ENCODE measurements around the gene DUSP16.
"Not testable (repeated sequence)": the region's sequence is repeated elsewhere in the genome, so short reads cannot be mapped to it uniquely, and the experiment has no call there.

Gene DUSP16

DNA sequence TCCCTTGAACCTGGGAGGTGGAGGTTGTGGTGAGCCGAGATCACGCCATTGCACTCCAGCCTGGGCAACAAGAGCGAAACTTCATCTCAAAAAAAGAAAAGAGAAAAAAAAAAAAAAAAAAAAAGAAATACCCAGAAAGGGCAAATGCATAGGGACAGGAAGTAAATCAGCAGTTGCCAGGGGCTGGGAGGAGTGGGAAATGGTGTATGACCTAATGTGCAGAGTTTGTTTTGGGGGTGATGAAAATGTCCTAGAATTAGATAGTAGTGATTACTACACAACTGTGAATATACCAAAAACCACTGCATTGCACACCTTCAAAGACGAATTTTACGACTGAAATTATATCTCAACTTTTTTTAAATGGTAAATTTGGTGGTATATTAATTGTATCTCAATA, 20.4 kb downstream of the DUSP16 start:
- no peak for DNase-seq

DNA sequence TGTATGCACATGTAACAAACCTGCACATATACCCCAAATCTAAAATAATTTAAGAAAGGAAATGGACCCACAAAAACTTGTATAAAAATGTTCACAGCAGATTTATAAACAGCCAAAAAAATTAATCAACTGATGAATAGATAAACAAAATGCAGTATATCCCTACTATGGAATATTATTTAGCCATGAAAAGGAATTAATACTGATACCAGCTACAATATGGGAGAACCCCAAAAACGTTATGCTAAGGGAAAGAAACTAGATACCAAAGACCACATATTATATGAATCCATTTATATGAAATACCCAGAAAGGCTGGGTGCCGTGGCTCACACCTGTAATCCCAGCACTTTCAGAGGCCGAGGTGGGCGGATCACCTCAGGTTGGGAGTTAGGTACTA, 20.9 kb downstream of the DUSP16 start:
- no peak for DNase-seq

DNA sequence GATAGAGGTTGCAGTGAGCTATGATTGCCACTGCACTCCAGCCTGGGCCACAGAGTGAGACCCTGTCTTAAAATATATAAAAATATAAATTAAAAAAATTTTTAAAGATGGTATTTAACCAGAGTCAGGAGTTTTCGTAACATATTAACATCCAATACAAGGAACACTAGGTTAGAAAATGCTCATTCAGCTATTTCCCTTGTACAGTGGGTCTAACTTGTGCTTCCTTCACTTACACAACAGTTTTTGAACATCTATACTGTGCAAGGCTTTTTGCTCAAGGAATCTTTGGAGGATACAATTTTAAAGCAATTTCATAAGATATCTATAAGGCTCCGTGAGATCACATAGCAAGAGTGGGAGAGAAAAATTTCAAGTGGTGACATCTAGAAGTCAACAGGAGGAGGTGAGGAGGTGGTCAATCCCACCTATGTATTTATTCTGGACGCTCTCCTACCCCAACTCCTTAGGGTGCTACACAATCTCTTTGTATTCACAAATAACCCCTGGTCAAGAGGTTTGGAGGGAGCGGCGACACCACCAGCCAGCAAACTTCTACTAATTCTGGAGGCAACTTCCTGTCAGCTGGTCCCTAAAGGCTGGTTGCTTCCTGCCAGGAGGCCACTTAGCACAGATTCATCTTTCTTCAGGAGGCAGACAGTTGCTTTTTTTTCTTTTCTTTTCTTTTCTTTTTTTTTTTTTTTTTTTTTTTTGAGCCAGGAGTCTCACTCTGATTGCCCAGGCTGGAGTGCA, 22.2 kb downstream of the DUSP16 start:
- no peak for DNase-seq

GRCh38 chr12:12539028-12539810, 23.4 kb downstream of the DUSP16 start:
- DNase-seq, result no peak

- no peak for DNase-seq
These were observed 24.1 kb downstream of the DUSP16 start for GRCh38 chr12:12538535-12538934.

DNA sequence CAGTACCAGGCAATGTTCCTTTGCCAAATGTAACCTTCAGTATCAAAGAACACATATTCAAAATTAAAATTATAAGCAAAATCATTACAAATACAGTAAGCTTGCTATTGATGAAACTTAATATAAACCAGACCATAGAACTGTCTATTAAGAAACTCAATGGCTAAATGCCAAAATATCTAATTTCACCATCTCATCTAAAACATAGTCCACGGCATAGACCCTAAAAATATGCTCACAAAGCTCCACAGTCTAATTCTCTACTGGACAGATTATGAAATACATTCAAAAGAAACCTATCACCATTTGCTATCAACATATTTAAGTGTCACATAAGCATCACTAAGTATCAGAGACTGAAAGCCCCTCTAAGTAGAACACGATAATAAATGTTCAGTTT, 25.2 kb downstream of the DUSP16 start:
- no peak for DNase-seq

GRCh38 chr12:12534975-12535374, 27.7 kb downstream of the DUSP16 start:
- no peak for DNase-seq

DNA sequence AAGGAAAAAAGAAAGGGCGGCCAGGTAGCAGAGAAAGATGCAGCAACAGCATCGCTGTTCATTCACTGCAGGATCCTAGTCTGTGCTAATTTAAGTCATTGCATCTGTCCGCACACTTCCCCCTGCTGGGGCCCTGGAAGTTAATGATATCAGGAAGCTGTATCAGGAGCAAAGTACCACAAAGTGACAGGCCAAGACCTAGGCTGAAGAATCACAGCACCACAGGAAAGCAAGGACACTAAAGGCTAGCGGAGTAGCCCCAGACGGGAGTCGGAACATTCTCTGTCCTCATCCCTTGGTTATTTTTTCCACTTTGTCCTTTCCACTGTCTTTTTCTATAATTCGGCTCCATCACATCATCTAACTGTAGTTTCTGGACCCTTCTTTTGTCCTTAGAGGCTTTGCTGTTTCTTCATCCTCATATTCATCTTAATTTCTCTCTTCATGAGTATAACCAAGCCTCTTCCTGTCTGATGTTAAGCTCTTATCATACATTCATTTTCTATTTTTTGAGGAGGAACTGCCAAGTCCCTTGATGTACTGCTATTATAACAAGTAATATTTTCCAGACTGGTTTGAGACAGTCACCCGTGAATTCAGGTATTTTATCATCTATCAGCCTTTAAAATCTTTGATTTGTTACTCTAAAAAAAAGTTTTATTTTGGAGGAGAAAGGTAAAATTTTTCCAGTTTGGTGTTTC, 28.3 kb downstream of the DUSP16 start:
- no peak for DNase-seq

DNA sequence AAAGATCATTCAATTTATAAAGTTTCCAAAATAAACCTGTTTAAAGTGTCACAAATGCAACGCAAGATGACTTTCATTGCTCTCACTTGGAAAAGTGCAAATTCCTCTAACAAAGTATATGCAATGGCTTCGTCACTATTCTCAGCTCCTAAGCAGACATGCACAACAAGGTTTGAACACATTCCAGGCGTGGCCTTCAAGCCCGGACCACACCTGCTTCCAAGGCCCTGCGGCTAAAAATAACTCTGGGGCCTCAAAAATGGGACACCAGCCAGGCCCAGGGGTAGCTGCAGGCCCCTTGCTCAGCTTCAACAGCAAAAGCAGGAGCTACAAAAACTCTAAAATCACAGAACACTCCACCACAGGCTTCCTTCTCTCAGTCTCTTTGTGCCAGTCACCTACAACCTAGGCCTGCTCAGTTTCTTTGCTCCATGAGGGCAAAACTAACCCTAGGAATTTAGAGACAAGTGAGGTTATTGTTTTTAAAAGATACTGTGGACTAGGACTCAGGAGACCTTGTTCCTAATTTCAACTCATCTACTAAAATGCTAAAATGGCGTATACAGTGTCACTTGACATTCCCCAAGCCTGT, 29.3 kb downstream of the DUSP16 start:
- DNase-seq, result no peak

- no peak for DNase-seq
These were observed 31.5 kb downstream of the DUSP16 start for GRCh38 chr12:12531194-12531593.

- no peak for DNase-seq
These were observed 32.8 kb downstream of the DUSP16 start for GRCh38 chr12:12529783-12530421.

- DNase-seq, result no peak
These were observed 34.0 kb downstream of the DUSP16 start for GRCh38 chr12:12528361-12529270.

DNA sequence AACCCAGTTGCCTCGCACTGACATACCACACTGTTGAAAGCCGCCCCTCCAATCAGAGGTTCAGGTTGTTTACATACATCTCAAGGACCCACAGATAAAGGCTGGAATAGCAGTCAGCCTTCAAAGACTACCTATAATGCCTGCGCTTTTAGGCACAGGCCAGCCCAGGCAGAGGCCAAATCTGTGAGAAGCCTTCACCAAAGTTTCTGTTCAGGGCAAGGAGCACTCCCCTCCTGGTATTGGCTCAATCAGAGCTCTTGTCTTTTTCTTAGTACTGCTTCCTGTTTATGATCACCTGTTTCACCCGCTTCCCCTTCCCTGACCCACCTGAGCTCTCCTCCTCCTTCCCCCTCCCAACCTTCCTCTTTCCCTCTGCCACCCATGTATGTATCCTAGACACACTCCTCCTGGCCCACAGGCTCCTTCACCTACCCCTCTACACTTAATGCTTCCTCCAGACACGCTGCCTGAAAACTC, 34.8 kb downstream of the DUSP16 start:
- DNase-seq, result no peak

- no peak for DNase-seq
These were observed 38.5 kb downstream of the DUSP16 start for GRCh38 chr12:12524128-12524527.

DNA sequence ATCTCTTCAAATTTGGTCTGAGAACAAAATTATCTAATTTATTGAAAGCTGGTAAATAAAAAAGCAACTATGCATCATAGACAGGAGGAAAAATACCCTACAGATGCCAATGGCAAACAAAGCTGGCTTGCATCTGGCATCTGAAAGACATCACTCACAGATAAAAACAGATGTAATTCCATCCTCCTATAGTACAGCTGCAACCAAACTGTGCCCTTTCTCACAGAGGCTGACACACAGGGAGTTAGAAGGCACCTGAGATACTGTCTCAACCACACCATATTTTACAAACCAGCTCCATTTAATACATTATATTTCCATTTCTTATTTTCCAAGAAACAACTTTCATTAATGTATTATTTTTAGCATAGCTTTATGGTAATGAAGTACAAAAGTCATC, 39.4 kb downstream of the DUSP16 start:
- no peak for DNase-seq

DNA sequence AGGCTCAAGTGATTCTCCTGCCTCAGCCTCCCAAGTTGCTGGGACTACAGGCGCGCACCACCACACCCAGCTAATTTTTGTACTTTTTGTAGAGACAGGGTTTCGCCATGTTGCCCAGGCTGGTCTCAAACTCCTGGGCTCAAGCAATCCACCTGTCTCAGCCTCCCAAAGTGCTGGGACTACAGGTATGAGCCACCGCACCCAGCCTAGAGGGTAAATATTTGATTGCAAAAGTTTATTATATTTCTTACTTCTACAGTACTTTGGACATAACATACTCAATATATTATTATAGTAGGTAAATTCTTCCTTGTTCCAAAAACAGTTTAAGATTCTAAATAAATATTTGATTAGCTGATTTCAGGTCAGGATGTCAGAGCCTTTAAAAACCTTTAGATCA, 40.0 kb downstream of the DUSP16 start:
- not testable (repeated sequence) for DNase-seq

GRCh38 chr12:12521888-12522287, 40.8 kb downstream of the DUSP16 start:
- DNase-seq, result no peak

DNA sequence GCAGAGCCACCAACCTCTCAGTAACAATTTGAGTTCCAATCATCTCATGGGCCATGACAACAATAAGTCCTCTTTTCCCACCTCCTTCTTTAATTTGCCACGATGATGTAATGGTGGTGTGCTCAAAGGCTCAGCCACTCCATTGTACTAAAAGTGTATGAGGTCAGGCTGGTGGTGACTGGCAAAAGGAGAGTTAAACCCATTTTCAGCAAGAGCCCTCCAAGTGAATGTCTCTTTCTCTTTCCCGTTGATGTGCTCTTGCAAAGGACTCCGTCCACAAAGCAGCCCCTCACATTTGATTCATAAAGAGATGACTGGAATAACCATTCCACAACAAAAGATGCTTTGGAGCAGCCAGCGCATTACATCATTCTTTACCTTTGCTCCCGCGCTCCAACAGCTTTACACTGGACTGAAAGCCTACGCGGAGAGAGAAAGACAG, 41.6 kb downstream of the DUSP16 start:
- no peak for DNase-seq

DNA sequence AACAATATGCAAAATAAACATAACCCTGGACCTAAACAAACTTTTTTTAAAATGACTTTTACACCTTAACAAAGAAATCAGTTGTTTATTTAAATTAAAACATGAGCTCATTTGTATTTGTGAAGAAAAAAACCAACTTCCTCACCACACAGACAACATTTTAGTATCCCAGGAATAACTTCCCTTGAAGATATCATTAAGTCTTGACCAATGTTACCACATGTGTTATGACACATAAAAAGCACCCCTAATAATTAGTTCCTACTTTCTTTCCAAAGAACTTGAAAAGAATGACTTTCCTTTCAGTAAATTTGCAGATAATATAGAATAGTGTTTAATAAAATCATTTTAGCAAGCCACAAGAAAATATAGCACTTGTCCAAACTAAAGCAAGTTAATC, 42.4 kb downstream of the DUSP16 start:
- DNase-seq, result no peak

DNA sequence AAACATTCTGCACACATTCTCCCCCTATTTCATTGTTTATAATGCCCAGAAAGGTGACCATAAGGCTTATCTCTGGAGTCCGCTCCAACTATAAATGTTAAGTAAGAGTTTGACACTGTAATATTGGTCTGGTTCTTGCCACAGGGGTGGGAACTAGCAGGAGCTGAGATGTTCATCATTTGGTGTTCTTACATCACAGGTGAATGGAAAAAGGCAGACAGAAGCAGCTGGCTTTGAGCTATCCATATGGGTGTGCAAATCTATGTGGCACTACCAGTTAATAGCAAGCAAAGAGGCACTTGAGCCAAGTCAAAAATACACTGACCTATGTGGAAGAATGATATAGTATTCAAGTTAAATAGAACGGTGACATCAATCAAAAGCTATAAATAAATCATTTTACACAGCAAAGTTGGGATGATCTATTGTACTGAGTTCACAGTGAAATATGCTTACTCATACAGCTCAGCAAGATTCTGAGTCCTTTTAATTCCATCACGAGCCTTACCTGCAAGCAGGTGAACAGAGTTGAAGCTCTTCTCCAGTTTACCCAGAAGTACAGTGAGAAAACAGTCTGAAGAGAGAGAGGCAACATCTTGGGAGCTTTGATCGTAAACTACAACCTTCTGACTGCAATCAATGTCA, 43.2 kb downstream of the DUSP16 start:
- DNase-seq, result no peak

DNA sequence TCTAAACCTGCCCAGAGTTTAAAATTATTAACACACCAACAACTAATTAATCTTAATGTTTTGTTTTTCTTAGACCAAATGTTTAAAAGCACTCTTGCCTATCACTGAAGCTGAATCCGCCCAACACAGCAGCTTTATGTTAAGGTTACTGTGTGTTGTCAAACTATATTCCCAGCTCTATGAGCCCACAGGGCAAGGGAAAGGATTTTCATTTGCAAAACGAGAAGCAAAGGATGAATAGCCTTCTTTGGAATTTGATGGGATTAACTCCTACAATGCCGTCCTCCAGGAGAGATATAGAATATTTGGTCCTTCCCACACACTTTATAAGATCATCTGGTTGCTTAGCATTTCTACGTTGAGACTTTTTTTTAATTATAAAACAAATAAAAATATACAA, 43.7 kb downstream of the DUSP16 start:
- DNase-seq, result no peak
